HG03439 (cell line): ENCODE data around the gene CHMP1B.
"Not testable (repeated sequence)": the region's sequence is repeated elsewhere in the genome, so short reads cannot be mapped to it uniquely, and the experiment has no call there.

ENCODE experiments used
- ATAC-seq: cut with Tn5 transposase; IDR thresholded peaks from one replicate; pipeline ENCODE4 v1.9.1; 2021; ENCODE audit warnings: mild to moderate bottlenecking, moderate library complexity; ENCODE audit not compliant: unreplicated experiment

Gene CHMP1B

GRCh38 chr18:11866764-11867163 is 15.6 kb downstream of the CHMP1B start:
- no peak for ATAC-seq

DNA sequence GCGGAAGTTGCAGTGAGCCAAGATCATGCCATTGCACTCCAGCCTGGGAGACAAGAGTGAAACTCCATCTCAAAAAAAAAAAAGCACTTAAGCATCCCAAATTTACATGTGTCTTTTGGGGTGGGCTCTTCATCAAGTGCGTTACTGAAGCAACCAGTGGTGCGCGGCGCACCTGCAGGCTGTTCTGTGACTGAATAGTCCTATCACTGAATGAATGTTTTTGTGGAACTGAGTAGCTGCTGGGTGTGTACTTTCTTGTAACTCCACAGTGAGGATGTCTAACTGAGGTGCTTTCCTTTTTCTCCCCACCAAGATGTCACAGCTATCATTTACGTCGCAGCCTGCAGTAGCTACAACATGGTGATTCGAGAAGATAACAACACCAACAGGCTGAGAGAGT is 17.0 kb downstream of the CHMP1B start:
- ATAC-seq = no peak

DNA sequence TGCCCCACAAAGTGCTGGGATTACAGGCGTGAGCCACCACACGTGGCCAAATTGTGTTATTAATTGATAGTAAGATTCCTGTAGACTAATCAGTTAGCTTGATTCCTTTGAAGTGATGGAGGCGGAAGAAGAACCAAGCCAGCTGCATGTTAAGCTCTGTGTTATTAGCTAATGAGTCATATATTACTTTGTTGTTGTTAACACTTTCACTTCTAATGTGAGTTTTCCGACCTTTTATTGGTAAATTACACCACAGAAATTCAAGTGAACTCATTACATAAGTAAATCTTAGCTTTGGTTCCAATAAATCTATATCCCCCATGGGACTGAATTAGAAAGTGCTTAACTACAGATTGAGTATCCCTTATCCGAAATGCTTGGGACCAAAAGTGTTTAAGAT is 20.3 kb downstream of the CHMP1B start:
- ATAC-seq = no peak

GRCh38 chr18:11872479-11873136 is 21.4 kb downstream of the CHMP1B start:
- ATAC-seq = no peak

DNA sequence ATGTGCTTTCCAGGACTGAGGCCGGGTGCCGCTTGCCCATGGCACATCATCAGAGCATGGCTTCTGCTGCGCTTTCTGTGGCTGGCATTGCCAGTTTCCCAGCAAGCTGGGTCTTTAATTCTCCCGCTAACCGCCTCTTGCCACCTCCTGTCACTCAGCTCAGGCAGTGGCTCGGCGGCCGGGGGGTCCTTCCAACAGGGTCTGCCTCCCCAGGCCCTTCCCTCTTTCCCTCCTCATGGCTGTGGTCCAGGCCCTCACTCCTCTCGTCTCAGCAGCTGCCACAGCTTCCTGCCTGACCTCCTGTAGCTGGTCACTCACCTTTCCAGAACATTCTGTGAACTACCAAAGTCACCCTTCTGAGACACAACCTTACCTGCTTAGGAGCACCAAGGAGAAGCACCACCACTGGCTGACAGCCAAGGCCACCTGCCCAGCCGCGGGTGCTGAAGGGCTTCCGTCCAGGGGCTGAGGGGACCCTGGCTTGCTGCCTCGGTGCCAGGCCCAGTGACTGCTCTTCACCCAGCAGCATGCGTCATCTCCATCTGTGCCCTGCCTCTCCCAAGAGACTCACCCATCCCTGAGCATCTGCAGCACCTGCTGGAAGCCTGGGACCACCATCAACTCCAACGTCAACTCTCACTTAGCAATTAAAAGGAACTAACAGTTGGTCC is 22.6 kb downstream of the CHMP1B start:
- no peak for ATAC-seq

- no peak for ATAC-seq
These were observed 23.5 kb downstream of the CHMP1B start for GRCh38 chr18:11874676-11875075.

DNA sequence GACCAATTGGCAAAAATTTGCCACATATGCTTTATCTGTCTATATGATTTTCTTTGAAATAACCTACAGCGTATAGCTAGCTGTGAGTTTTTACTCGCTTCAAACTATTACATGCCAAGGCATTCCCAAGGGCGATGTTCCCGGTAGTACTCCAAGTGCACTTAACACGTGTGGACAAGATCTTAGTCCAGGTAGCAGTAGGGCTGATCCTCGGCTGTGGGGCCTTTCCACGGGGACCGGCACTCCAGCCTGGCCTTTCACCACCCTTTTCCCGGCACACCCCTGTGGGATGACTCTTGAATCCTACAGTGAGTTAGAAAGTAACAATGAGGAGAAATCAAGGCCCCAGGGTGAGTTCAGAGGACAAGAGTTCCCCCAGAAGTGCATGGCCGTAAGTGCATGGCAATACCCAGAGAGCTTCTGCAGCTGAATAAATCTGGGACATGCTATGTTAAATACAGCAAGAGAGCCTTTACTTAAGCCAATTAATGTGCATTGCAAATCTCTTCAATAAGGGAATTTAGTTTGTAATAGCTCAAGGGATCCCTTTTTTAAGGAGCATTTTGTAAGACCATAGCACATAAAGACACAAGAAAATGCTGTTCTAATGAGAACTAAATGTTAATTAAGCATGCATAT is 26.4 kb downstream of the CHMP1B start:
- no peak for ATAC-seq

GRCh38 chr18:11880586-11881304 is 29.5 kb downstream of the CHMP1B start:
- ATAC-seq = no peak

DNA sequence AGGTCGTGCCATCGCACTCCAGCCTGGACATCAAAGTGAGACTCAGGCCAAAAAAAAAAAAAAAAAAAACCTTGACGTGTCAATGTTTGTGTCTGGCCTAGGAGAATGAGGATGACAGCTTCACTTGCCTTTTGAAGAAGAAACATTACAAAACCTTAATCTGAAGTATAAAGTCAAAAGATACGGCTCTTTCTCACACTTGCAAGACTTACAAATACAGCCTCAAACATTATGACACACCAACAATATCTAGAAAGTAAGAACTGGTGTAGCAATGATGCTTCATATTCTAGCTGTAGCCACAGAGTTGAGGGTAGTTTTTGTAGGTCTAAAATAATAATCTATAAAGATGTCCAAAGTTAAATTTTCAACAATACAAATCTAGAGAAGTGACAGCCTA is 31.4 kb downstream of the CHMP1B start:
- ATAC-seq = no peak

DNA sequence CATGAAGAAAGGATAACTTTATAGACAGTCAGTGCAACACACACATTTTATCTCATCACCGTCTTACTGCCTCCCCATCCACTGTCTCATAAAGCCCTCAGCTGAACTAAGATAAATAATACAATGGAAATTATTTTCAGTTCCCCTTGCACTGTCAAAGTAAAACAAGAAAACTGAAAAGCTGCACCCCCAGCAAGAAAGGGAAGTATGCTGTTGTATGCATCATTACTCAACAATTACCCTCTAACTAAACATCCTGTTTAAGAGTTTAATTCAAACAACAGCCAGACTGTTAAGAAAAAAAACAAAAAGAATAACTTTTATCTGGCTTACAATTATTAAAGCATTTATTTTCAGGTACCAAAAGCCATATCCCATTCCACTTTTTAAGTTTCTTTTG is 31.9 kb downstream of the CHMP1B start:
- no peak for ATAC-seq

GRCh38 chr18:11884396-11885030 is 33.3 kb downstream of the CHMP1B start:
- no peak for ATAC-seq

GRCh38 chr18:11885278-11885947 is 34.2 kb downstream of the CHMP1B start:
- no peak for ATAC-seq

DNA sequence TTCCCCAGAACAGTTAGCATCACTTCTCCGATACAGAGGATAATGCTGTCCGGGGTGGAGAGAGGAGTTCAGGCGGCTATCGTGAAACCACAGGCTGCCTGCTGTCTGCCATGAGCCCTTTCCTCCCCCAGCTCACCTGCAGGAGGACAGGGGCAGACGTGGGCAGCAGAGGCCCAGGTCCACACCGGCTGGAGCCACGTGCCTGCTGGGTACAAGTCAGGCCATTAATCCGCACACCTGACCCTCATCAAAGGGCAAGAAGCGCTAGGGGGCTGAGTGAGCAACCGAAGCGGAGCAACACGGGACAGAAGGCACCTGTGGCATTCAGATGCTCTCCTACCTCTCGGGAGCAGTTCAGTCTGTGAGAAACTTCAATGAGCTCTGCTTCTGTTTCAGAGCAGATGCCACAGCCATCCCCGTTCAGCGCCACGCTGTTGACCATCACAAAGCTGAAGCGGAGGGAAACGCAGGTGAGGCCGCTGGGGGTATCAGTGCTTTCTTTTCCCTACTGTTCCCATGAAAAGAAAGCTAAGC is 35.4 kb downstream of the CHMP1B start:
- ATAC-seq = no peak

DNA sequence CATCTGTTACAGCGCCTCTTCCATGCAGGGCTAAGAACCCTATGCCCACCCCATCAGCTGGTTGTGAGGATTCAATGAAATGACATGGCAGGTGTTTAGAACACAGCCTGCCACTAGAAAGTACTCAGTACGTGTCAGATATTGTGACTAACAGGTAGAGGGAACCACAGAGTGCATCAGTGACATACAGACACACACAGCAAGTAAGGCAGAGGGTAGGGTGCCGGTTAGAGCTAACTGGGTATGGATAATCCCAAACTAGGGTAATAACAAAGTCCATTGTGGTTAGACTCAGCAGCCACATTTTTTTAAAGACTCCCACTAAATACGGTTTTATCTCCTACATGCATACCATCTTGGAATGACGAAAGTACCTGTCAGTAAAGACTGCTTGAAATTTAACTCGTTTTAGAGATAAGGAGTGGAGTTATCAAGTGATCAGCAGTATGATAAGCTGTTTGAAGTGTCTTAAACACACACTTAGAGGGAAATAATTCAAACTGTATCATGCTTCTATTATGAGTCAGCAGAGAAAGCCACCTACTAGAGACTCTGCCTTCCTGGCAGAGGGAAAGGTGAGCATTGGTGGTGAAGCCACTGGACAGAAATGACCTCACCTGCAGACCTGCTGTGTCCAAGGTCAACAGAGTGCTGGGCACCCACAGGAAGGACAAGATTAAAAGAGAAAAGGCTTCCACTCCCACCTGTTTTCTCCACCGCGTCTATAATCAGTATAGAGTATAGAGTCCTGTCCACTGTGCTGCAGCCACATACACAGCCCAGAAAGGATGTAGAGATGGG is 36.3 kb downstream of the CHMP1B start:
- ATAC-seq = no peak

DNA sequence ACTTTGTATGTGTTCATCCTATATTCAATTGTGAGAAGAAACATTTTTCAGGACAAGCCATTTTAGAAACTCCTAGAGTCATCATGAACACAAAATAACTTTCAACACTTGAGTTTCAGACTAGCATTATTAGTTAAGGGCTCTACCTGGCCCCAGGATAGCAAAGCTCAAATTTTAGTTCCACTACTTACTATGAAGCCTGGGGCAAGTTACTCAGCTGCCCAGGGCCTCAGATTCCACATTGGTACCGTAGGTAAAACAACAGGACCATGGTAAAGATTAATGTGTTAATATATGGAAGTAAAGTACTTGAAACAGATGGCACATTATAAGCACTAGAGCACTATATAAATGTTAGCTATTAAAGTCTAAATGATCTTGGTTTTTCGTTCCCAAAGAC is 37.5 kb downstream of the CHMP1B start:
- no peak for ATAC-seq

DNA sequence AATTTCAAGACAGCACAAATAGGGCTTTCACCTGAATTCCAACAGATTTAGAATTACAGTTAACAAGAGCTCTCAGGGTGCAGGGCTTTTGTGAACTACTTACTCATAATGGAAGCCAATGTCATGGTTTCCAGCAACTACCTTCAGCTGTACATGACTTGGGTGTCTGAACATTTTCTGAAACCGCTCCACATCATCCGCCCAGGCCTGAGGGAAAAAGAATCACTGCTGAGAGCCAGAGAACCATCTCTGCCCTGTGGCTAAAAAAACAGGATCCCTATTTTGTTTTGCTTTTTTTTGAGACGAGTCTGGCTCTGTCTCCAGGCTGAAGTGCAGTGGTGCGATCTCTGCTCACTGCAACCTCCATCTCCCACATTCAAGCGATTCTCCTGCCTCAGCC is 38.1 kb downstream of the CHMP1B start:
- no peak for ATAC-seq

DNA sequence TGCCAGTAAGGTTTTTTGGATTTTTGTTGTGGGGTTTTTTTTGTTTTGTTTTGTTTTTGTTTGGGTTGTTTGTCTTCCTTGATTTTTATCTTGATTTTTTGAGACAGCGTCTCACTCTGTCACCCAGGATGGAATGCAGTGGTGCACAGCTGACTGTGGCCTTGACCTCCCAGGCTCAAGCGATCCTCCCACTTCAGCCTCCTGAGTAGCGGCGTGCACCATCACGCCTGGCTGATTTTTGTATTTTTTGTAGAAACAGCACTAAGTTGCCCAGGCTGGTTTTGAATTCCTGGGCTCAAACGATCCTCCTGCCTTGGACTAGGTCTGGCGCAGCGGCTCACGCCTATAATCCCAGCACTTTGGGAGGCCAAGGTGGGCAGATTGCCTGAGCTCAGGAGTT is 40.5 kb downstream of the CHMP1B start:
- no peak for ATAC-seq

DNA sequence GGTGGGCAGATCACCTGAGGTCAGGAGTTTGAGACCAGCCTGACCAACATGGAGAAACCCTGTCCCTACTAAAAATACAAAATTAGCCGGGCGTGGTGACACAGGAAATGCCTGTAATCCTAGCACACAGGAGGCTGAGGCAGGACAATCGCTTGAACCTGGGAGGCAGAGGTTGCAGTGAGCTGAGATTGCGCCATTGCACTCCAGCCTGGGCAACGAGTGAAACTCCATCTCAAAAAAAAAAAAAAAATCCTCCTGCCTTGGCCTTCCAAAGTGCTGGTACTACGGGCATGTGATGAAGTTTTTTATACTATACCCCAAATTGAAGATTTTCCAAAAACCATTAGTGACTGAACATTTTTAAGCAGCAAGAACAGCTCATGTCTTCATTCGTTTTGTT is 41.2 kb downstream of the CHMP1B start:
- not testable (repeated sequence) for ATAC-seq

DNA sequence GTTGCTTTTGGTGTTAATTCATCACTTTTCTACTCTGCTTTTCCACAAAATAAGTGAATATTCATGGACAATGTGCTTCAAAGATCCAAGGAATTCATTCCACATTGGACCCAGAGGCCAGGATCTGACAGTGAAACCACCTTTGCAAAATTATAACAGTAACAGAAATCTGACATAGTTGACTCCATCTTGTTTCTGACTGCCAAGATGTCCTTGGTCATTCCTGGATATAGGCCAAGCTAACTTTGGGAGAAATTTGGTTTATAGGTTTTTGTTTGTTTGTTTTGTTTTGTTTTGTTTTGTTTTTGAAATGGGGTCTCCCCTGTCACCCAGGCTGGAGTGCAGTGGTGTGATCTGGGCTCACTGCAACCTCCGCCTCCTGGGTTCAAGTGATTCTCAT is 46.6 kb downstream of the CHMP1B start:
- no peak for ATAC-seq

GRCh38 chr18:11899063-11899462 is 47.9 kb downstream of the CHMP1B start:
- no peak for ATAC-seq
